Germinal center (tissue), 1 donor: Measurements from ENCODE around the gene ABHD12.

Source experiments
- DNase-seq: peaks from one replicate; pipeline ENCODE4 v3.0.0; 2012; ENCODE audit warnings: mixed read lengths, low spot score

The ABHD12 gene

GRCh38 chr20:25306991-25307903 is 83.4 kb downstream of the ABHD12 start:
- DNase-seq = no peak

- DNase-seq = no peak
Observed at GRCh38 chr20:25304025-25304549, 86.5 kb downstream of the ABHD12 start.

- DNase-seq = no peak
Observed at GRCh38 chr20:25303292-25304024, 87.2 kb downstream of the ABHD12 start.

GRCh38 chr20:25302596-25302995 is 88.0 kb downstream of the ABHD12 start:
- DNase-seq = no peak

- no peak for DNase-seq
Observed at GRCh38 chr20:25301357-25301920, 89.2 kb downstream of the ABHD12 start.

GRCh38 chr20:25300496-25301170 is 90.0 kb downstream of the ABHD12 start:
- no peak for DNase-seq

- no peak for DNase-seq
Observed at GRCh38 chr20:25299806-25300205, 90.8 kb downstream of the ABHD12 start.

GRCh38 chr20:25297141-25297905 is 93.3 kb downstream of the ABHD12 start:
- peak; percentile 36 for DNase-seq

- peak; percentile 56 for DNase-seq
Observed at GRCh38 chr20:25296094-25297093, 94.2 kb downstream of the ABHD12 start.

GRCh38 chr20:25295386-25296093 is 95.1 kb downstream of the ABHD12 start:
- DNase-seq = no peak

GRCh38 chr20:25294459-25295385 is 95.9 kb downstream of the ABHD12 start:
- DNase-seq = peak; percentile 81

GRCh38 chr20:25293910-25294458 is 96.7 kb downstream of the ABHD12 start:
- no peak for DNase-seq

- DNase-seq = no peak
Observed at GRCh38 chr20:25293507-25293906, 97.1 kb downstream of the ABHD12 start.

GRCh38 chr20:25292176-25292891 is 98.3 kb downstream of the ABHD12 start:
- no peak for DNase-seq

- no peak for DNase-seq
Observed at GRCh38 chr20:25291432-25292133, 99.1 kb downstream of the ABHD12 start.

GRCh38 chr20:25290646-25291431 is 99.8 kb downstream of the ABHD12 start:
- DNase-seq = no peak
